H1 (cell line): Measurements from ENCODE around the gene LAMTOR3. TPM values are rescaled to one million over a fixed set of nuclear protein-coding genes. Genes with fewer than 3 reads are reported as not detected.

Experiments used
- CTCF ChIA-PET: fragments of 300-600 bp; sonication (Branson Sonifier 250); formaldehyde crosslinking; loops from one replicate; lab custom pipeline; 2021; ENCODE audit not compliant: partially characterized antibody; lab: Charles Lee
- POLR2A ChIA-PET: fragments of 300-600 bp; sonication (Branson Sonifier 250); formaldehyde crosslinking; loops from one replicate; lab custom pipeline; 2021; ENCODE audit warnings: inconsistent platforms; ENCODE audit not compliant: partially characterized antibody; lab: Charles Lee
- DNase-seq, 2 experiments: peaks; one replicate each; pipeline versions ENCODE4 v3.0.0 to v3.0.0-alpha.2; 2010 to 2022; ENCODE audit warnings: low spot score in 2 of 2, low read depth in 1 of 2, mixed read lengths in 1 of 2
- FAIRE-seq: peaks from 2 replicates; lab custom pipeline; 2011; peaks lifted over from hg19 to GRCh38; lab: Jason Lieb, UNC
- H2AFZ ChIP-seq: 2 replicates; pipeline ENCODE4 v1.8.1; 2012; ENCODE audit warnings: low read length, inconsistent platforms
- H2AK5ac ChIP-seq: 2 replicates; pipeline ENCODE4 v1.6.1; 2013; ENCODE audit warnings: low read depth, low read length
- H2BK120ac ChIP-seq: replicated peaks from 2 replicates; pipeline ENCODE3; 2013; ENCODE audit warnings: low read depth, low read length, inconsistent platforms
- H2BK12ac ChIP-seq: 2 replicates; pipeline ENCODE4 v1.6.1; 2013; ENCODE audit warnings: low read depth, low read length
- H2BK15ac ChIP-seq: 2 replicates; pipeline ENCODE4 v1.6.1; 2013; ENCODE audit warnings: low read length
- H2BK20ac ChIP-seq: 2 replicates; pipeline ENCODE4 v1.6.1; 2013; ENCODE audit warnings: low read length
- H2BK5ac ChIP-seq: 2 replicates; pipeline ENCODE4 v1.6.1; 2013; ENCODE audit warnings: low read depth, low read length
- H3K14ac ChIP-seq: 2 replicates; pipeline ENCODE4 v1.6.1; 2013; ENCODE audit warnings: inconsistent platforms; ENCODE audit not compliant: insufficient read length
- H3K18ac ChIP-seq: 2 replicates; pipeline ENCODE4 v1.6.1; 2013; ENCODE audit warnings: low read length; ENCODE audit errors: extremely low read depth
- H3K23ac ChIP-seq: 2 replicates; pipeline ENCODE4 v1.6.1; 2013; ENCODE audit warnings: inconsistent platforms; ENCODE audit not compliant: insufficient read length
- H3K23me2 ChIP-seq: 2 replicates; pipeline ENCODE4 v1.6.1; 2013; ENCODE audit warnings: low read depth, low read length
- H3K27ac ChIP-seq: 2 replicates; pipeline ENCODE4 v1.6.1; 2011; ENCODE audit warnings: low read depth, low read length, inconsistent platforms
- H3K27me3 ChIP-seq, 4 experiments: replicated peaks in 1 of 4; 1 replicate in 1 of 4; 2 replicates in 3 of 4; pipeline versions ENCODE4 v1.6.1 to v1.8.1; 2011 to 2013; ENCODE audit warnings: low read length in 3 of 4, mild to moderate bottlenecking in 3 of 4, inconsistent platforms in 2 of 4, mixed read lengths in 2 of 4, moderate library complexity in 1 of 4; ENCODE audit not compliant: control insufficient read depth in 3 of 4, insufficient read depth in 3 of 4; ENCODE audit errors: extremely low read depth in 1 of 4
- H3K36me3 ChIP-seq, 4 experiments: 2 replicates each; pipeline versions ENCODE4 v1.6.1 to v1.8.1; 2011 to 2013; ENCODE audit warnings: mild to moderate bottlenecking in 4 of 4, low read length in 3 of 4, moderate library complexity in 2 of 4, control low read depth in 1 of 4, inconsistent platforms in 1 of 4; ENCODE audit not compliant: insufficient read depth in 4 of 4, control insufficient read depth in 2 of 4
- H3K4ac ChIP-seq: replicated peaks from 2 replicates; pipeline ENCODE3; 2013; ENCODE audit warnings: low read length, low read depth, mixed read lengths, inconsistent platforms; ENCODE audit not compliant: insufficient read length
- H3K4me1 ChIP-seq, 4 experiments: replicated peaks in 1 of 4; 1 replicate in 1 of 4; 2 replicates in 3 of 4; pipeline versions ENCODE4 v1.6.1 to v1.8.1; 2011 to 2013; ENCODE audit warnings: low read length in 3 of 4, inconsistent platforms in 2 of 4, mixed read lengths in 1 of 4; ENCODE audit not compliant: insufficient read depth in 4 of 4, control insufficient read depth in 3 of 4
- H3K4me2 ChIP-seq, 2 experiments: 2 replicates each; pipeline versions ENCODE4 v1.6.1 to v1.8.1; 2011 to 2013; ENCODE audit warnings: low read depth in 2 of 2, low read length in 2 of 2, control low read depth in 1 of 2, inconsistent platforms in 1 of 2, mild to moderate bottlenecking in 1 of 2; ENCODE audit not compliant: insufficient read depth in 1 of 2
- H3K4me3 ChIP-seq, 4 experiments: fragments of 200-600, 300-600 bp in 1 of 4; sonication (generic), shearing (Covaris generic), sonication (Bioruptor Twin) in 1 of 4; 2 replicates each; pipeline versions ENCODE4 v1.5.1 to v1.8.1; 2011 to 2016; ENCODE audit warnings: low read length in 4 of 4, low read depth in 3 of 4, control low read depth in 2 of 4, inconsistent platforms in 2 of 4, mild to moderate bottlenecking in 2 of 4, mixed read lengths in 1 of 4, moderate library complexity in 1 of 4; ENCODE audit not compliant: insufficient read depth in 2 of 4; ENCODE audit errors: extremely low read depth in 1 of 4
- H3K56ac ChIP-seq: replicated peaks from 2 replicates; pipeline ENCODE3; 2013; ENCODE audit warnings: low read depth, mild to moderate bottlenecking, mixed read lengths, low read length, inconsistent platforms; ENCODE audit not compliant: insufficient read length
- H3K79me1 ChIP-seq: 2 replicates; pipeline ENCODE4 v1.6.1; 2013; ENCODE audit warnings: low read depth, low read length, control low read depth
- H3K79me2 ChIP-seq, 2 experiments: 2 replicates each; pipeline versions ENCODE4 v1.6.1 to v1.8.1; 2012 to 2013; ENCODE audit warnings: low read length in 2 of 2, mild to moderate bottlenecking in 2 of 2, inconsistent platforms in 1 of 2; ENCODE audit not compliant: insufficient read depth in 2 of 2, control insufficient read depth in 1 of 2
- H3K9ac ChIP-seq, 4 experiments: replicated peaks in 1 of 4; 1 replicate in 1 of 4; 2 replicates in 3 of 4; pipeline versions ENCODE4 v1.6.1 to v1.8.1; 2011 to 2013; ENCODE audit warnings: low read depth in 3 of 4, low read length in 3 of 4, control low read depth in 2 of 4, mild to moderate bottlenecking in 2 of 4, moderate library complexity in 2 of 4, inconsistent platforms in 1 of 4; ENCODE audit errors: extremely low read depth in 1 of 4
- H3K9me3 ChIP-seq, 2 experiments: 2 replicates each; pipeline versions ENCODE4 v1.6.1 to v1.8.1; 2012 to 2013; ENCODE audit warnings: mild to moderate bottlenecking in 2 of 2, moderate library complexity in 2 of 2, control low read depth in 1 of 2, inconsistent platforms in 1 of 2, low read depth in 1 of 2, low read length in 1 of 2, mixed read lengths in 1 of 2; ENCODE audit not compliant: insufficient read depth in 2 of 2
- H4K20me1 ChIP-seq, 2 experiments: replicated peaks in 1 of 2; 2 replicates each; pipeline versions ENCODE3 to v1.8.1; 2011 to 2013; ENCODE audit warnings: inconsistent platforms in 2 of 2, low read length in 2 of 2, mild to moderate bottlenecking in 1 of 2; ENCODE audit not compliant: insufficient read depth in 2 of 2, control insufficient read depth in 1 of 2
- H4K5ac ChIP-seq: 2 replicates; pipeline ENCODE4 v1.6.1; 2013; ENCODE audit warnings: low read length, low read depth, mixed read lengths, inconsistent platforms; ENCODE audit not compliant: insufficient read length
- H4K8ac ChIP-seq: 2 replicates; pipeline ENCODE4 v1.8.0; 2013; ENCODE audit warnings: mild to moderate bottlenecking, moderate library complexity, low read length, inconsistent platforms; ENCODE audit not compliant: insufficient read depth; ENCODE audit errors: extremely low read depth
- H4K91ac ChIP-seq: replicated peaks from 2 replicates; pipeline ENCODE3; 2013; ENCODE audit warnings: low read length, mixed read lengths, inconsistent platforms; ENCODE audit not compliant: insufficient read length
- RFX5 ChIP-seq: IDR thresholded peaks from 2 replicates; pipeline ENCODE4 v1.6.1; 2011; ENCODE audit warnings: low read depth, low read length, improper control_type of control experiment, borderline replicate concordance
- SP1 ChIP-seq: IDR thresholded peaks from 2 replicates; pipeline ENCODE4 v1.6.1; 2011; ENCODE audit warnings: low read depth, low read length
- ZNF274 ChIP-seq: IDR thresholded peaks from 2 replicates; pipeline ENCODE4 v1.7.0; 2012; ENCODE audit warnings: low read length, borderline replicate concordance; ENCODE audit errors: extremely low read depth
- WGBS, 2 experiments: shearing (Covaris generic) in 1 of 2; methylation state at CpG; one replicate each; pipeline versions ENCODE4 v1.1.6 to v1.1.7; 2013 to 2015; ENCODE audit warnings: low lambda C conversion rate in 2 of 2, mixed read lengths in 2 of 2, inconsistent platforms in 1 of 2, low coverage in 1 of 2, missing lambda C conversion rate in 1 of 2; ENCODE audit not compliant: insufficient replicate concordance in 2 of 2, insufficient coverage in 1 of 2, insufficient read length in 1 of 2; ENCODE audit errors: extremely low coverage in 1 of 2, missing lambda C conversion rate in 1 of 2; 5-methylcytosine and 5-hydroxymethylcytosine counted together
- polyA plus RNA-seq, 7 experiments: library from polyadenylated mRNA; depleted of rRNA in 3 of 7; stranded (reverse) in 5 of 7; unstranded in 2 of 7; fragments of >200 nt in 5 of 7; fragments of 200-250 nt in 2 of 7; gene quantifications; 1 replicate in 5 of 7; 2 replicates in 1 of 7; 4 replicates in 1 of 7; pipeline versions ENCODE4 v1.2.1 to v1.2.3, GENCODE V29; 2011 to 2013; ENCODE audit warnings: missing spikeins in 2 of 7, mixed read lengths in 2 of 7
- total RNA-seq: library from RNA; stranded (reverse); fragmentation: NEBNext Ultra II Directional; extraction: Animal tissue kit (Norgen Biotek cat#: 25700); gene quantifications from 2 replicates; pipeline ENCODE4 v1.2.1, GENCODE V29; 2021

The LAMTOR3 gene
- total and polyA plus RNA-seq, 2 of the 8 experiments (the other 6 are each of a cell fraction or from before 2014, with no cell fraction given): 25.1 to 34.4 TPM

GRCh38 chr4:99852199-99852749 is 42.0 kb downstream of the LAMTOR3 start:
- Histone ChIP-seq H4K20me1 (no peaks in the 10 kb centered on the region), H3K9ac (no peak overlapping the region), H3K4ac (no peak overlapping the region), H2BK20ac (no peak overlapping the region), H3K56ac (no peak overlapping the region), H2AFZ (0 out of 2 replicates have a peak overlapping the region, but pooled peaks have one; percentile 22), H3K36me3 (no peaks in the 10 kb centered on the region), H2BK120ac (no peak overlapping the region), H3K4me2 (no peak overlapping the region), H2AK5ac (no peak overlapping the region), H3K18ac (no peak overlapping the region), H3K27me3 (no peaks in the 10 kb centered on the region), H2BK15ac (no peak overlapping the region), H3K23me2 (no peaks in the 10 kb centered on the region; the same call in 1 of the 2 replicates), H3K27ac (no peak overlapping the region), H2BK12ac (no peak overlapping the region), H3K79me2 (no peaks in the 10 kb centered on the region), H2BK5ac (no peak overlapping the region), H3K4me3 (no peak overlapping the region), H3K9me3 (no peaks in the 10 kb centered on the region), H3K4me1 (peaks cover 0 to 5% (median 0%) of the 10 kb centered on the region in 4 experiments; a peak in 1 of 7 replicates), H4K5ac (no peak overlapping the region), H3K79me1 (no peaks in the 10 kb centered on the region), H3K23ac (no peak overlapping the region), H4K91ac (no peak overlapping the region), H3K14ac (no peak overlapping the region), H4K8ac (no peak overlapping the region)
- ChIA-PET POLR2A (no interaction called here), CTCF (interaction anchor here (0.9 to 1.4 kb wide), 3 partner anchors 19 to 41 kb away, joined by 3 to 4 read pairs (median 3); no protein-coding TSS in a partner anchor)
- 91% methylated on average over 3 of the region's 3 CpGs; no CpG with 5 or more reads in 1 of the 2 experiments for WGBS, 2 experiments
- DNase-seq: no peak
- no peak for FAIRE-seq
- TF ChIP-seq RFX5 (no peak), ZNF274 (no peak), SP1 (no peak)
